Left lung (tissue), 10 donors: ENCODE results near the gene GULP1. TPM values are rescaled to one million over a fixed set of nuclear protein-coding genes. Genes with fewer than 3 reads are reported as not detected.
A peak's percentile ranks its signal among the peaks of the same experiment; 100 is the strongest.

Source experiments
- ATAC-seq: fragments of 200-7000 bp; cut with Tn5 transposase; one replicate; pipeline ENCODE4 v1.9.1; 2020; ENCODE audit warnings: moderate library complexity
- DNase-seq, 4 donors: peaks; one replicate each; pipeline ENCODE4 v3.0.0-alpha.2; 2013 to 2020
- H3K27ac ChIP-seq, 2 donors: fragments of 200-600 bp; sonication (generic) in 1 of 2; one replicate each; pipeline versions ENCODE4 v1.5.0 to v1.8.0; 2020 to 2021
- H3K27me3 ChIP-seq, 2 donors: fragments of 200-600 bp; sonication (generic) in 1 of 2; one replicate each; pipeline versions ENCODE4 v1.5.0 to v1.8.0; 2020 to 2021
- H3K36me3 ChIP-seq, 2 donors: fragments of 200-600 bp; sonication (generic) in 1 of 2; one replicate each; pipeline versions ENCODE4 v1.5.0 to v1.8.0; 2020 to 2021
- H3K4me1 ChIP-seq, 2 donors: fragments of 200-600 bp; one replicate each; pipeline ENCODE4 v1.8.0; 2021
- H3K4me3 ChIP-seq, 2 donors: fragments of 200-600 bp; sonication (generic) in 1 of 2; one replicate each; pipeline versions ENCODE4 v1.5.0 to v1.8.0; 2020 to 2021; ENCODE audit warnings: mild to moderate bottlenecking in 1 of 2
- H3K9me3 ChIP-seq, 2 donors: fragments of 200-600 bp; sonication (generic) in 1 of 2; one replicate each; pipeline versions ENCODE4 v1.5.0 to v1.8.0; 2020 to 2021
- intact Hi-C, 2 donors: fragments of 100-400 bp; cut with DNase I; formaldehyde crosslinking; loops; one replicate each; pipeline versions ENCODE4 v1.11.2 to v1.14.2; 2022
- polyA plus RNA-seq, 6 donors: library from polyadenylated mRNA; unstranded; fragments of 120-200 nt; gene quantifications; one replicate each; pipeline ENCODE4 v1.2.1, GENCODE V29; 2013; ENCODE audit not compliant: insufficient read length in 6 of 6
- total RNA-seq, 2 donors: library from RNA; stranded (reverse); fragmentation: NEBNext Ultra II Directional; extraction: Animal tissue kit (Norgen Biotek cat#: 25700); gene quantifications; one replicate each; pipeline ENCODE4 v1.2.1, GENCODE V29; 2021
- TF ChIP-seq, protein P1 (sequence below), 2 donors: fragments of 200-600 bp; sonication (generic) in 1 of 2; IDR thresholded peaks; one replicate each; pipeline versions ENCODE4 v1.5.0 to v1.8.0; 2021; ENCODE audit warnings: antibody characterized with exemption in 2 of 2
- donor health status: DM: no; HTN: yes; CAD: no.
- donor health status: DM: no; HTN: no; CAD: no.

Gene GULP1
- total and polyA plus RNA-seq, 8 donors, result 27.5 to 120 (median 85.4) TPM

DNA sequence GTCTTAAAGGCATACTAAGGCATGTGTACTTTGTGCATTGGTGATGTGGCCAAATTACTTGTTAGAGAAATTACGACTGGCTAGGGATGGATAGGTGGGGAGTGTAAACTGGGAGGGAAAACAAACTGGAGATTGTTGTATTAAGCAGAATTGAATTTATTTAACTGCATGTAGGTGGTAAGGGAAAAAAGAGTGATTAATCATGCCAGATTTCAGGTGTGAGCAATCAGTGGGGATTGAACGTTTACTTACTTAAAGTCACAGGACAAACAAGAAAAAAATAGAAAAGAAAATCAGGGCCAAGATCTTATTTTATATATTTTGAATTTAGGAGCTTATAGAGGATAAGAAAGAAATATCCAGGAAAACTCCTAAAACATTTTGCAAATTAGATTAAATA is 88.6 kb downstream of the GULP1 start:
- H3K4me1 ChIP-seq, result peaks cover 0 to 12% of the 10 kb centered on the region in 2 donors
- no peak for ATAC-seq
- intact Hi-C loops, result no loop called here
- H3K4me3 ChIP-seq, result no peak overlapping the region
- peaks cover 0 to 6% of the 10 kb centered on the region in 2 donors for H3K9me3 ChIP-seq
- H3K27me3 ChIP-seq, result no peaks in the 10 kb centered on the region
- peaks cover 0 to 5% of the 10 kb centered on the region in 2 donors for H3K36me3 ChIP-seq
- TF ChIP-seq, protein P1, sequence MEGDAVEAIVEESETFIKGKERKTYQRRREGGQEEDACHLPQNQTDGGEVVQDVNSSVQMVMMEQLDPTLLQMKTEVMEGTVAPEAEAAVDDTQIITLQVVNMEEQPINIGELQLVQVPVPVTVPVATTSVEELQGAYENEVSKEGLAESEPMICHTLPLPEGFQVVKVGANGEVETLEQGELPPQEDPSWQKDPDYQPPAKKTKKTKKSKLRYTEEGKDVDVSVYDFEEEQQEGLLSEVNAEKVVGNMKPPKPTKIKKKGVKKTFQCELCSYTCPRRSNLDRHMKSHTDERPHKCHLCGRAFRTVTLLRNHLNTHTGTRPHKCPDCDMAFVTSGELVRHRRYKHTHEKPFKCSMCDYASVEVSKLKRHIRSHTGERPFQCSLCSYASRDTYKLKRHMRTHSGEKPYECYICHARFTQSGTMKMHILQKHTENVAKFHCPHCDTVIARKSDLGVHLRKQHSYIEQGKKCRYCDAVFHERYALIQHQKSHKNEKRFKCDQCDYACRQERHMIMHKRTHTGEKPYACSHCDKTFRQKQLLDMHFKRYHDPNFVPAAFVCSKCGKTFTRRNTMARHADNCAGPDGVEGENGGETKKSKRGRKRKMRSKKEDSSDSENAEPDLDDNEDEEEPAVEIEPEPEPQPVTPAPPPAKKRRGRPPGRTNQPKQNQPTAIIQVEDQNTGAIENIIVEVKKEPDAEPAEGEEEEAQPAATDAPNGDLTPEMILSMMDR (IDR thresholded peaks at IDR 0.05), result no peak
- DNase-seq, result no peak
- no peak overlapping the region for H3K27ac ChIP-seq

DNA sequence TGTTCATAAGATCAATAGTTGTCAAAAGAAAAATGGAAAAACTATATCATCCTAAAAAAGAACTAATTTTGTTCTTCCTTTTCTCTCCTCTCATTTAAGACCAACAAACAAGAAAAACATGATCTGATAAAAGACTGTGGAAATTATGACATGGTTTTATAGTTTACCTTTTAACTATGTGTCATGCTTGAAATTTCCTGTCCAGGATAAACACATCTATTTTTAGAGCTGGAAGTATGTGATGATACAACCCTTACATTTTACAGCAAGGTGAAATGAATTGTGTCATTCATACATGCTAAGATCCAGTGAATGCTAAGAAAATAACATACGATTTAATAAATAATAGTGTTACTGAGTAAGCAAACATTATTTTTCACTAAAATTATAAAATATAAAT is 89.9 kb downstream of the GULP1 start:
- ATAC-seq (no peak), DNase-seq (no peak)
- H3K27me3 ChIP-seq, result no peaks in the 10 kb centered on the region
- TF ChIP-seq, protein P1 (IDR thresholded peaks at IDR 0.05), result no peak
- H3K27ac ChIP-seq, result peak overlapping the region; percentile 30 to 46
- peaks cover 0 to 7% of the 10 kb centered on the region in 2 donors for H3K4me1 ChIP-seq
- H3K4me3 ChIP-seq, result no peak overlapping the region
- intact Hi-C loops, result no loop called here
- H3K36me3 ChIP-seq, result peaks cover 0 to 10% of the 10 kb centered on the region in 2 donors
- H3K9me3 ChIP-seq, result peaks cover 0 to 15% of the 10 kb centered on the region in 2 donors

DNA sequence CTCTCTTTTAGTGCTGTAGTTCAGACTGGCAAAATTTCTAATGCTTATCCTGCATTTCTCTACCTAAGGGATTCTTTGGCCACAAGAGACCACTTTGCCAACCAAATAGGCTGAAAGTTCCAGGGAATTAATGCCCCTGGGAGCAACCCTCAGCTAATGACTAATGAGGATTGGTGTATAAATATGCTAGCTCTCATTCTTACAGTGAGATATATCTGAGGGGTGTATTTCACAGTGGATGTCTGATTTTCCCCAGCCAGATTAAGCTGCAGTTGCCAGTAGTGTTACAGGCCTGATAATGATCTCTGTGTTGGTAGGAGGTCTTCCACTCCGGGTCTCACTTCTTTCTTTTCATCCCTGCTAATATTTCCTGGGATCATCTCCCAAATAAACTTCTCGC is 90.4 kb downstream of the GULP1 start:
- ATAC-seq (peak; percentile 43), DNase-seq (no peak)
- peaks cover 0 to 10% of the 10 kb centered on the region in 2 donors for H3K36me3 ChIP-seq
- H3K4me1 ChIP-seq, result peaks cover 0 to 7% of the 10 kb centered on the region in 2 donors
- H3K27me3 ChIP-seq, result no peaks in the 10 kb centered on the region
- H3K4me3 ChIP-seq, result no peak overlapping the region
- H3K9me3 ChIP-seq, result peaks cover 0 to 15% of the 10 kb centered on the region in 2 donors
- H3K27ac ChIP-seq, result peak overlapping the region; percentile 30 to 46
- intact Hi-C loops, result no loop called here
- TF ChIP-seq, protein P1 (IDR thresholded peaks at IDR 0.05), result no peak

DNA sequence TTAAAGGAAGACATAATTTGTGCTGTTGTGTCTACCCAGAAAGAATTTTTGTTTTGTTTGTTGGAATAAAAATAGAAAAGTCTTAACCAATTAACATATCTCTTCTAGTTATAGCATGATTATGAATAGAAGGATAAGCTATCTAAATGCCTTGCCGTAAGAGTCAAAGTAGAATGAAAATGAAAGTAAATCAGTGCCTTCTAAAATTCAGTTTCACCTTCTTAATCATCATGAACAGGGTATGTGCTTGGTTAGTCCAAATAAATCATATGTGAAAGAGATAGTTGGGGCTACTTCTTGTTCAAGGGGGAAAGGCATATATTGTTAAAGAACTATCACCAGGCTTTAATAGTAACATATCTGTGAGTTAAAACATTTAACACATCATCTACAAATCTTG is 91.5 kb downstream of the GULP1 start:
- TF ChIP-seq, protein P1 (IDR thresholded peaks at IDR 0.05), result no peak

DNA sequence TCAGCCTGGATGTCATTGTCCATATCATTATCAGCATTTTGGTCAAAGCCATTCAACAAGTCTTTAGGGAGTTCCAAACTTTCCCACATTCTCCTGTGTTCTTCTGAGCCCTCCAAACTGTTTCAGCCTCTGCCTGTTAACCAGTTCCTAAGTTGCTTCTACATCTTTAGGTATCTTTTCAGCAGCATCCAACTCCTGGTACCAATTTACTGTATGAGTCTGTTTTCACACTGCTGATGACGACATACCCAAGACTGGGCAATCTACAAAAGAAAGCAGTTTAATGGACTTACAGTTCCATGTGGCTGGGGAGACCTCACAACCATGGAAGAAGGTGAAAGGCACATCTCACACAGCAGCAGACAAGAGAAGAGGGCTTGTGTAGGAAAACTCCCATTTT is 94.2 kb downstream of the GULP1 start:
- Histone ChIP-seq H3K4me3 (no peak overlapping the region), H3K9me3 (peaks cover 0 to 24% of the 10 kb centered on the region in 2 donors), H3K27ac (no peak overlapping the region), H3K4me1 (peaks cover 0 to 7% of the 10 kb centered on the region in 2 donors), H3K36me3 (peaks cover 0 to 10% of the 10 kb centered on the region in 2 donors), H3K27me3 (no peaks in the 10 kb centered on the region)
- DNase-seq (no peak), ATAC-seq (no peak)
- TF ChIP-seq, protein P1 (IDR thresholded peaks at IDR 0.05), result no peak
- intact Hi-C loops, result no loop called here

More for the DNA sequence above, 91.5 kb downstream of the GULP1 start:
- ATAC-seq (peak; percentile 53), DNase-seq (no peak)
- Histone ChIP-seq H3K27me3 (no peaks in the 10 kb centered on the region), H3K4me3 (peak overlapping the region in 1 of 2 donors; percentile 8), H3K27ac (peak overlapping the region; percentile 42 to 46), H3K36me3 (peaks cover 0 to 10% of the 10 kb centered on the region in 2 donors), H3K4me1 (peaks cover 0 to 7% of the 10 kb centered on the region in 2 donors), H3K9me3 (peaks cover 0 to 15% of the 10 kb centered on the region in 2 donors)
- intact Hi-C loops, result no loop called here
